Measurements from ENCODE around the gene P4HA1.

DNA sequence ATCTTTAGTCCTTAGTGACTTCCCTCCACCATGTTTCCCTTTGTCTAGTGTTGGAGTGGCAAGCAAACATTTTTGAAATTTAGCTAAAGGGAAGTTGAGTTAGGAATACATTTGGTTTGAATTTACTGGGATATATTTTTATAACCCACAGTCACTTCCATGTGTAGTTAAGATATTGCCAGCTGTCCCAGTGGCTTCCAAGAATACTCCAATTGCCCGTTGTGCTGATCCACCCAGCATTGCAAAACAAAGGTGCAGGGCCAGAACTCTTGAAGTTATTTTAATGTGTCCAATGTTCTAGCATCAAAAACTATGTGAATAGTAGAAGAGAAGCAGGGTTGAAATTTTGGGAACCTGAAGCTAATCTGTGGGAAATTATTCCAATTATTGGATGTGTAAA lies 2.5 kb upstream of the P4HA1 start:
- TF ChIP-seq POLR2AphosphoS5 (IDR thresholded peaks at IDR 0.05; ENCODE audit: low read depth, low read length) (no peak), SIN3A (IDR thresholded peaks at IDR 0.05; ENCODE audit: borderline replicate concordance, insufficient read depth, low read length) (no peak)
- TF ChIP-seq, protein P1, sequence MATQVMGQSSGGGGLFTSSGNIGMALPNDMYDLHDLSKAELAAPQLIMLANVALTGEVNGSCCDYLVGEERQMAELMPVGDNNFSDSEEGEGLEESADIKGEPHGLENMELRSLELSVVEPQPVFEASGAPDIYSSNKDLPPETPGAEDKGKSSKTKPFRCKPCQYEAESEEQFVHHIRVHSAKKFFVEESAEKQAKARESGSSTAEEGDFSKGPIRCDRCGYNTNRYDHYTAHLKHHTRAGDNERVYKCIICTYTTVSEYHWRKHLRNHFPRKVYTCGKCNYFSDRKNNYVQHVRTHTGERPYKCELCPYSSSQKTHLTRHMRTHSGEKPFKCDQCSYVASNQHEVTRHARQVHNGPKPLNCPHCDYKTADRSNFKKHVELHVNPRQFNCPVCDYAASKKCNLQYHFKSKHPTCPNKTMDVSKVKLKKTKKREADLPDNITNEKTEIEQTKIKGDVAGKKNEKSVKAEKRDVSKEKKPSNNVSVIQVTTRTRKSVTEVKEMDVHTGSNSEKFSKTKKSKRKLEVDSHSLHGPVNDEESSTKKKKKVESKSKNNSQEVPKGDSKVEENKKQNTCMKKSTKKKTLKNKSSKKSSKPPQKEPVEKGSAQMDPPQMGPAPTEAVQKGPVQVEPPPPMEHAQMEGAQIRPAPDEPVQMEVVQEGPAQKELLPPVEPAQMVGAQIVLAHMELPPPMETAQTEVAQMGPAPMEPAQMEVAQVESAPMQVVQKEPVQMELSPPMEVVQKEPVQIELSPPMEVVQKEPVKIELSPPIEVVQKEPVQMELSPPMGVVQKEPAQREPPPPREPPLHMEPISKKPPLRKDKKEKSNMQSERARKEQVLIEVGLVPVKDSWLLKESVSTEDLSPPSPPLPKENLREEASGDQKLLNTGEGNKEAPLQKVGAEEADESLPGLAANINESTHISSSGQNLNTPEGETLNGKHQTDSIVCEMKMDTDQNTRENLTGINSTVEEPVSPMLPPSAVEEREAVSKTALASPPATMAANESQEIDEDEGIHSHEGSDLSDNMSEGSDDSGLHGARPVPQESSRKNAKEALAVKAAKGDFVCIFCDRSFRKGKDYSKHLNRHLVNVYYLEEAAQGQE (IDR thresholded peaks at IDR 0.05; ENCODE audit: insufficient read depth in 1 of 2, low read depth in 2 of 2, low read length in 2 of 2) = no peak
